HG03097 (cell line): ENCODE measurements around the gene CEP63.
A peak's percentile ranks its signal among the peaks of the same experiment; 100 is the strongest.

Experiments used
- ATAC-seq: cut with Tn5 transposase; IDR thresholded peaks from one replicate; pipeline ENCODE4 v1.9.1; 2021; ENCODE audit not compliant: unreplicated experiment, low FRiP score

The CEP63 gene

DNA sequence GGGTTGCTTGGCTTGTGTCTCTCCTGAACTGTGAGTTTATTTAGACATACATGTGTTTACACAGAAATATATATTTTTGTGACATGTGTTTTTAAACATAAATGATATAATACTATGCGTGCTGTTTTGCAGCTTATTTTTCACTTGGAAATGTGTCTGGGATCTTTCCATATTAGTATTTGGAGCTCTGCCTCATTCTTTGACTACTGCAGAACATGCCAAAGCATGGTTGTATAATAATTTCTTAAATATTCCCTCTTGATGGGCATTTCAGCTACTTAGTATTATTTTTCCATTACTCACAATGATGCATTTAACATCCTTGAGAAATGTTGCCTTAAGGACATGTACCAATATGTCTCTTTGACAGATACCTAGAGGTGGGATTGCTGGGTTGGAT lies 19.5 kb upstream of the CEP63 start:
- no peak for ATAC-seq

DNA sequence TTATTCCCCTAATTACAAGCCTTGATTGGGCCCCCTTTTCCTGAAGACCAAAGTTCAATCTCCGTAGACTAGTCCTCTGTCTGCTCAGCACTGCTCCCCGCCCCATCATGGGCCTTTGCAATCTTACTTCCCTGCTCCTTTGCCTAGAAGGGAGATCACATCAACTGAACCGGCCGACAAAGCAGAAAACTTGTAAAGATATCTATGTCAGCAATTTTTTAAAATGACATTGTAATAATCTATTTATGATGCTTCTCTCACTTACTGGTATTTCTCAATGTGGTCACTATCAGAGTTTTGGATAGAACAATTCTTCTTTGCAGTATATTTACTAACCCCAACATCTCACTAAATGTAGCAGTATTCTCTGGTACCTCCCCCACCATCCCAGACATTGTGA lies 17.3 kb upstream of the CEP63 start:
- ATAC-seq, result no peak

GRCh38 chr3:134471521-134472193 lies 14.2 kb upstream of the CEP63 start:
- ATAC-seq, result no peak

GRCh38 chr3:134472831-134473230 lies 13.0 kb upstream of the CEP63 start:
- no peak for ATAC-seq

DNA sequence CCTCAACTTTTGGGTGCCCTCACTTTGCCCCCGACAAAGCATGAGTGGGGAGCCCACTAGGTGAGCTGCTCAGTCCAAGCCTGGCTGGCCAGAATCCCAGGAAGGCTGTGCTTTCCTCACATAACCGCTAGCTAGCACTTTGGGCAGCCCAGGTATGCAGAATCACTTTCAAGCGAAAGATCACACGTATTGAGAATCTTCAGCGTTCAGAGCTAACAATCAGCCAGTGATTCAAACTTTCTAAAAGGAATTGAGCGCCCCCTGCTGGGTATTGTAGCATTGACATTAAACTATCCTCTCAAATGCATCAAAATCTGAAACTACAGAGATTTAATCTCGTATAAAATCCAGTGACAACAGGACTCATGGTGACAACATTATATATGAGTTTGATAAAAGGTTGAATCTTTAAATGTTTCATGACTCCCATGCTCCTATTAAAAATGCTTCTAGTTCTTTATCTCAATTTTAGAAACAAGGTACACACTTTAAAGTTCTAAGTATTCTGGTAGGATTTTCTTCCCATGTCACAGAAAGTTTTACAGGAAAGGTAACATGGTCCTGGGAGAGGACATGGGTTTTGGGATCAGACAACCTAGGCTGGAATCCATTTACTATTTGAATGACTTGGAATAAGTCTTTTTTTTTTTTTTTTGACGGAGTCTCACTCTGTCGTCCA lies 11.8 kb upstream of the CEP63 start:
- peak; percentile 66 for ATAC-seq

GRCh38 chr3:134474956-134475355 lies 10.9 kb upstream of the CEP63 start:
- no peak for ATAC-seq

DNA sequence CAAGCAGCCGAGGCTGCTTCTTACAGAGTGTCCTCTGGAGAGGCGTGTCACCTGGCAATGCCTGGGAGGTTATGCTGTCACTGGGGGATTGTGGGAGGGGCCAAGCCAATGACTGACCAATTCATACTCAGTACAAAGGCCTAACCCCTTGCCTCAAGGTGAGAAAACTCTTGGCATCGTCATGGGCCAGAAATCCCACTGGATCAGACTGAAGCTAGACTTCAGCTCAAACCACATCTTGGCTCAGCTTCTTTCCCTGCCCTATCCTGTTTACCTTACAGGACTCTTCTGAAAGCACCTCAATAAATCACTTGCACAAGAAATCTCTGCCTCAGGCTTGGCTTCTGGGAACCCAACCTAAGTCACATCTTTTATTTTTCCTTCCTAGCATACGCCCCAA lies 9.6 kb upstream of the CEP63 start:
- no peak for ATAC-seq

GRCh38 chr3:134477002-134477401 lies 8.9 kb upstream of the CEP63 start:
- ATAC-seq, result no peak

DNA sequence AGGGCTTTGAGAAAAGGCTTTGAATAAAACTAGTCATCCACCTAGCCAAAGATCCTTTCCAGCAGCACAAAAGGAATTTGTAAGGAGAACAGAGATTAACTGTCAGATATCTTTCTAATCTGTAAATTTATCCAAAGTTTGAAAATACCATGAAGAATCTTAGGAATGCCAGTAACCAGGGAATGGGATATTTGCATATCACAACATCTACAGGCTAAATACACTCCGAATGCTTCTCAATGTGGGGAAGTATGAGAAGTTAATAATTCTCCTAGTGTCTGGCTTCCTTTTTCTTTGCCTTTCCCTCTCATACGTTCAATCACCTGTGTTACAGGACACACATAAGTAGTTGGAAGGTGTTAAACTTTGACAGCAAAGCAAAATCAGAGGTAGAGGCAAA lies 7.9 kb upstream of the CEP63 start:
- no peak for ATAC-seq

- ATAC-seq, result no peak
Observed at GRCh38 chr3:134480546-134480945, 5.3 kb upstream of the CEP63 start.

DNA sequence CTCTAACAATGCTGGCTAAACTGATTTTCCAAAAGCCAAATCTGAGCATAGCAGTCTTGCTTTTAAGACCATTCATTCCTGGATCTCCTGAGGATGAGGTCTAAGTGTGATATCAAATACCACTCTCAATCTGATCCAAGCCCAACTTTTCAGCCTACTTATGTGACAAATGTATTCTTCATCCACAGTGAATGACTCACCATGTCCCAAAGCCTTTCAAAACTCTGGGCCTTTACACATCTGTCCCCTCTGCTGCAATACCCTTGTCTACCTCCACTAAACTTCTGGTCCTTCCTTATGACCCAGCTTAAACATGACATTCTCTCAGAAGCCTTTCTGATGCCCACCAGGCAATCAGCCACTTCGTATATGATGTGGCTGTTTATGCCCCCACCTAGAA lies 4.7 kb upstream of the CEP63 start:
- ATAC-seq, result no peak

- no peak for ATAC-seq
Observed at GRCh38 chr3:134482622-134483021, 3.2 kb upstream of the CEP63 start.

GRCh38 chr3:134483195-134483900 lies 2.5 kb upstream of the CEP63 start:
- no peak for ATAC-seq

DNA sequence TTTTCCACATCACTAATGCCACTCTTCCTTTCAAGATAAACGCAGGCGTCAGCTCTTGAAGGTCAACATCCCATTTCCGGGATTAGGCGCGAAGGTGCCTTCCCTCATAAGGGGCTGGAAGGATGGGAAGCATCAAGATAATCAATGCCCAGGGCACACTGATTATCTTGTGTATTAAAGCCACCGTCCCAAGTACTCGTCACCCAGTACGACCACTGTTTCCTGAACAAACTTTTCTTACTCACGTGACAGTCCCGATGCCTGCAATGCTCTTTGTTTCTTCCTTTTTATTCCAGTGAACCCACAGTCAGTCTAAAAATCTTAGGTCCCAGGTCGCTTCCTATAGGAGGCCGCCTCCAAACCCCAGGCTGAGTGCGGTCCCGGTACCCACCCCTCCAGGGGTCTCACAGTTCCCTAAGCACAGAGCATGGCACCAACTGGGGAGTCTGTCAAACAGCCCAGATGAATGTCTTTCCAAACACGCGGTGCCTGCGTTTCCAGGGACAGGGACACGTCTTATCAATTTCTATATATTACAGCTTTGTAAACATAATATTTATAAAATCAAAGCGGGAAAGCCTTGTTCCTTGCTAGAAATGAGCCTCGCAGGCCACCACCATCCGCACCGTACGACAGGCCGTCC lies 661 bp upstream of the CEP63 start:
- ATAC-seq, result peak; percentile 14

- ATAC-seq, result no peak
Observed at GRCh38 chr3:134486577-134487041, 752 bp downstream of the CEP63 start.

DNA sequence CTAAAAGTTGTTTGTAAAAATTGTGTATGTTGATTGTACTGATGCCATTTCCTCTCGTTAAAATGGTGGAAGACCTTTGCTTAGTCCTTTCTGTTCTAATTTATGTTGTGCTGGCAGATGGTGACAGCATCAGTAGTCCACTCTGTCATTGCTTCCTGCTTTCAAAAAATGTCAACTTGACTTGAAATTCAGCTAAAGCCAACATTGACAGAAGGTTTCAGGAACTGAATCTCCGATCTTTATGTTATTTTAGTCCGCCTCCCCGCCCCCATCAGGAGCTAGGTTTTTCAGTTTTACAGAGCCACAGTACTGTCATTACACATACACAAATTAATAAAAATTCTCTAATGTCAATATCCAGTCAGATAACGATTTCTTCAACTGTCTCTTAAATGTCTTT lies 1.5 kb downstream of the CEP63 start:
- ATAC-seq, result no peak

DNA sequence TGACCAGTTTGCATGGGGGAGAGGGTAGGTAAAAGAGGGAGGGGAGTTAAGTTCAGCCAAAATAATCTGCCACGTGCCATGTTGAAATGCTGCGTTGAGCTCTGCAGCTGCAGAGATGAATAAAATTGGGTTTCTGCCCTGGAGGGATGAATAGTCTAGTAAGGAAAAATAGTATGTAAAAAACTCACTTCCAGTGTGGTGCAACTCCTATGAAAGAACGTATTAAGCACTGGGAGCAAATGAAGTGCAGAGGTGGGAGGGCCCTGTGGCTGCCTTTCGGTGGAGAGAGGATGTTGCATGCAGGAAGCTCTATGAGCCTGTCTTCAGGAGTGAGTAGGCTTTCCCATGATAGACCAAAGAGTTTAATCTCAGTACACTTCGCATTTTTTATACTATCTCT lies 8.6 kb downstream of the CEP63 start:
- ATAC-seq, result no peak

DNA sequence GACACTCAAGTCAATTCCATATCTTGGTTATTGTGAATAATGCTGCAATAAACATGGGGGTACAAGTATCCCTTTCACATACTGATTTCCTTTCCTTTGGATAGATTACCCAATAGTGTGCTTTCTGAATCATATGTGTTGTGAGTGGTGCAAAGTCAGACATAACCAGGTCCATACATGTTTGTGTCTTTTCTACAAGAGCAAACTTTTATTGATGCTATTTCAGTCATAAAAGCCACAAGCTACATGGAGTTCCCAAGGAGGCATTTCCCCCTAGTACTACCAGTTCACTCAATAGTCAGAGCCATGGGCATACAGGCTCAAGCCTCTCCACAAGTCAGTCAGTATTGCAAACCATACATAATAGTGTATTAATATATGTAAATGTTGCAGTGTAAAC lies 10.1 kb downstream of the CEP63 start:
- no peak for ATAC-seq

DNA sequence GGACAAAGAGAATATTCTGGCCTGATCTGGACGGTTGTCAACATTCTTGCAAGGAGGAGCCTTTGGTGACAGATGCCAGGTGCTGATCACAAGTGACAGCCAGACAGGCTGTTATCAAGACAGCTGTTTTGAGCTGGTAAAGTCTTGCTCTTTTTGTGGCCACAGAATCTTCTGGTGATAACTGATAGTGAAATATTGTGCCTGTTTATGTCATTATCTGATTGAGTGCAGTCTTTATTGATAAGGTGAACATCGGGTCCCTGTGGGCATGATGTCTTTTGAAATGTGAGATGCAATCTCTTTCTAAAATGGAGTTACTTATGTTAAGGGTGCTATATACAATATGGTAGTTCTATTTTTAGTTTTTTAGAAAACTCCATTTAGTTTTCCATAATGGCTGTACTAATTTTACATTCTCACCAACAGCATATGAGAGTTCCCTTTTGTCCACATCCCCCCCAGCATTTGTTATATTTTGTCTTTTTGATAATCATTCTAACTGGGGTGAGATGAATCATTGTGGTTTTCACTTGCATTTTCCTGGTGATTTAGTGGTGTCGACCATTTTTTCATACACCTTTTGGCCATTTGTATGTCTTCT lies 10.7 kb downstream of the CEP63 start:
- no peak for ATAC-seq

- ATAC-seq, result no peak
Observed at GRCh38 chr3:134503266-134503665, 17.4 kb downstream of the CEP63 start.

DNA sequence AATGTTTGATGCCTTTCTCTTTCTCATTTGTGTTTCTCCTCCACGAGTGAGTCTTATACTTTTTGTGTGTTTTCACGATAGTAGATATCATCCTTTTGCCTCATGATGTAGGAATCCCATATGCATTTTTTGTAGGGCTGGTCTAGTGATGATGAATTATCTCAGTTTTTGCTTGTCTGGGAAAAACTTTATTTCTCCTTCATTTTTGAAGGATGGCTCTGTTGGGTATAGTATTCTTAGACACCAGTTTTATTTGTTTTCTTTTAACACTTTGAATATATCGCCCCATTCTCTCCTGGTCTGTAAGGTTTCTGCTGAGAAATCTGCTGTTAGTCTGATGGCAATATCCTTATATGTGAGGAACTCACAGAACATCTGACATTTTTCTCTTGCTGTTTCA lies 18.3 kb downstream of the CEP63 start:
- ATAC-seq, result no peak
